Liver (tissue), 9 donors: ENCODE data around the gene DOK5. TPM values are rescaled to one million over a fixed set of nuclear protein-coding genes. Genes with fewer than 3 reads are reported as not detected.

ENCODE experiments used
- DNase-seq: peaks from one replicate; pipeline ENCODE4 v3.0.0-alpha.2; 2017; ENCODE audit warnings: low spot score
- H3K27ac ChIP-seq, 2 donors: one replicate each; pipeline ENCODE4 v1.7.0; 2013; ENCODE audit warnings: inconsistent platforms in 2 of 2, low read length in 2 of 2, control low read depth in 1 of 2, low read depth in 1 of 2, mild to moderate bottlenecking in 1 of 2
- H3K27me3 ChIP-seq, 4 donors: one replicate each; pipeline versions ENCODE4 v1.6.1 to v1.7.0; 2013; ENCODE audit warnings: low read length in 3 of 4, inconsistent platforms in 1 of 4, mild to moderate bottlenecking in 1 of 4, moderate library complexity in 1 of 4; ENCODE audit not compliant: control insufficient read depth in 4 of 4, insufficient read depth in 4 of 4
- H3K36me3 ChIP-seq, 4 donors: one replicate each; pipeline versions ENCODE4 v1.6.1 to v1.7.0; 2013; ENCODE audit warnings: low read length in 3 of 4, mild to moderate bottlenecking in 3 of 4, low read depth in 1 of 4, moderate library complexity in 1 of 4; ENCODE audit not compliant: control insufficient read depth in 4 of 4, insufficient read depth in 3 of 4
- H3K4me1 ChIP-seq, 4 donors: one replicate each; pipeline versions ENCODE4 v1.6.1 to v1.7.0; 2013; ENCODE audit warnings: low read length in 3 of 4, mild to moderate bottlenecking in 3 of 4, moderate library complexity in 1 of 4; ENCODE audit not compliant: control insufficient read depth in 4 of 4, insufficient read depth in 4 of 4
- H3K4me3 ChIP-seq, 3 donors: one replicate each; pipeline versions ENCODE4 v1.6.1 to v1.7.0; 2013; ENCODE audit warnings: low read length in 3 of 3, control low read depth in 1 of 3, low read depth in 1 of 3, mild to moderate bottlenecking in 1 of 3
- H3K9ac ChIP-seq, 2 donors: one replicate each; pipeline ENCODE4 v1.7.0; 2013; ENCODE audit warnings: low read length in 2 of 2, mild to moderate bottlenecking in 2 of 2, moderate library complexity in 2 of 2, control low read depth in 1 of 2, low read depth in 1 of 2
- H3K9me3 ChIP-seq, 4 donors: one replicate each; pipeline versions ENCODE4 v1.6.1 to v1.7.0; 2013; ENCODE audit warnings: low read length in 3 of 4; ENCODE audit not compliant: control insufficient read depth in 4 of 4
- EGR1 ChIP-seq, 2 donors: IDR thresholded peaks; 2 replicates each; pipeline ENCODE4 v1.6.1; 2016 to 2018; ENCODE audit warnings: antibody characterized with exemption in 2 of 2, low read depth in 2 of 2
- FOXA1 ChIP-seq: IDR thresholded peaks from 2 replicates; pipeline ENCODE4 v1.6.1; 2016; ENCODE audit warnings: antibody characterized with exemption
- FOXA2 ChIP-seq: IDR thresholded peaks from 2 replicates; pipeline ENCODE4 v1.6.1; 2016; ENCODE audit warnings: antibody characterized with exemption
- GABPA ChIP-seq, 2 donors: IDR thresholded peaks in 1 of 2; conservative IDR thresholded peaks in 1 of 2; 2 replicates each; pipeline ENCODE4 v1.6.1; 2016; ENCODE audit warnings: antibody characterized with exemption in 2 of 2, mild to moderate bottlenecking in 1 of 2, moderate library complexity in 1 of 2
- HNF4A ChIP-seq, 2 donors: conservative IDR thresholded peaks; 2 replicates each; pipeline ENCODE4 v1.6.1; 2016; ENCODE audit warnings: antibody characterized with exemption in 2 of 2, mild to moderate bottlenecking in 2 of 2
- HNF4G ChIP-seq: IDR thresholded peaks from 2 replicates; pipeline ENCODE4 v1.6.1; 2016; ENCODE audit warnings: antibody characterized with exemption
- JUND ChIP-seq, 2 donors: IDR thresholded peaks; 2 replicates each; pipeline ENCODE4 v1.6.1; 2016; ENCODE audit warnings: antibody characterized with exemption in 2 of 2
- MAX ChIP-seq: IDR thresholded peaks from 2 replicates; pipeline ENCODE4 v1.6.1; 2016; ENCODE audit warnings: antibody characterized with exemption
- NR2F2 ChIP-seq: IDR thresholded peaks from 2 replicates; pipeline ENCODE4 v1.6.1; 2016; ENCODE audit warnings: antibody characterized with exemption
- RAD21 ChIP-seq, 2 donors: IDR thresholded peaks; 2 replicates each; pipeline ENCODE4 v1.6.1; 2016; ENCODE audit warnings: antibody characterized with exemption in 2 of 2, mild to moderate bottlenecking in 2 of 2
- REST ChIP-seq: IDR thresholded peaks from 2 replicates; pipeline ENCODE4 v1.6.1; 2016; ENCODE audit warnings: antibody characterized with exemption, mild to moderate bottlenecking
- RXRA ChIP-seq, 2 donors: IDR thresholded peaks; 2 replicates each; pipeline ENCODE4 v1.6.1; 2017 to 2018; ENCODE audit warnings: antibody characterized with exemption in 2 of 2, mild to moderate bottlenecking in 1 of 2
- SP1 ChIP-seq: IDR thresholded peaks from 2 replicates; pipeline ENCODE4 v1.6.1; 2018; ENCODE audit warnings: antibody characterized with exemption, mild to moderate bottlenecking
- TAF1 ChIP-seq: conservative IDR thresholded peaks from 2 replicates; pipeline ENCODE4 v1.6.1; 2016; ENCODE audit warnings: antibody characterized with exemption, mild to moderate bottlenecking
- YY1 ChIP-seq: IDR thresholded peaks from 2 replicates; pipeline ENCODE4 v1.6.1; 2016; ENCODE audit warnings: antibody characterized with exemption, mild to moderate bottlenecking
- WGBS: extraction: QIAGEN DNeasy Blood & Tissue Kit; methylation state at CpG from one replicate; pipeline ENCODE4 v1.1.7; 2013; 5-methylcytosine and 5-hydroxymethylcytosine counted together
- polyA plus RNA-seq, 2 donors: library from polyadenylated mRNA; stranded (reverse) in 1 of 2; unstranded in 1 of 2; fragments of 200-250 nt in 1 of 2; fragments of >200 nt in 1 of 2; fragmentation: Nextera tagmentation in 1 of 2; extraction: Ambion mirVana in 1 of 2; gene quantifications; one replicate each; pipeline versions ENCODE4 v1.2.1 to v1.2.3, GENCODE V29; 2013 to 2015
- total RNA-seq, 2 donors: library from RNA; depleted of rRNA; stranded (reverse); fragments of >200 nt; gene quantifications; one replicate each; pipeline ENCODE4 v1.2.3, GENCODE V29; 2014
- TF ChIP-seq, protein P1 (sequence below): IDR thresholded peaks from 2 replicates; pipeline ENCODE4 v1.6.1; 2016; ENCODE audit warnings: antibody characterized with exemption
- TF ChIP-seq, protein P2 (sequence below): IDR thresholded peaks from 2 replicates; pipeline ENCODE4 v1.6.1; 2016; ENCODE audit warnings: antibody characterized with exemption
- TF ChIP-seq, protein P3 (sequence below): fragments of 150-350 bp; IDR thresholded peaks from 2 replicates; pipeline ENCODE4 v1.5.1; 2017; ENCODE audit warnings: improper control_type of control experiment, low read depth, low read length; ENCODE audit not compliant: missing input control
- donor health status: healthy.
- donor health status: healthy.
- donor health status: healthy.
- donor health status: healthy.
- donor health status: healthy.

The DOK5 gene
- total and polyA plus RNA-seq, 4 donors: 0.05 to 0.16 (median 0.09) TPM

DNA sequence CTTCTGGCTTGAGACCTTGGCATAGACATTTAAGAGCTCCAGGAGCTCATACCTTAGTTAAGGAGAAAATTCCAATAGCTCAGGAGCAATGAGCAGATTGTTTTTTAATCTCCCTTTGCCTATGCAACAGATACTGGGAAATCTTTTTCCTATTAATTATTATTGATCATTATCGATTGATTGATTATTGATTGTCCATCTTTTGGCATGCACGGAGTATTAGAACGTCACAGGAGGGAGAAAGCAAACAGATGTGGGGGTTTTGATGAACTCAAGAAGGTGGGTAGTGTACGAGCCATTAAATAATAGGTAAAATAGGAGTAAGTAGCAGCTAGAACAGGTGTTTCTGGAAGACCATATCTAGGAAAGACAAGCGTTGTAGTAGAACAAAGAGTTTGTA, 205.0 kb downstream of the DOK5 start:
- no peak overlapping the region for H3K4me3 ChIP-seq
- peaks cover 0 to 3% (median 0%) of the 10 kb centered on the region in 4 donors for H3K4me1 ChIP-seq
- WGBS: 32% methylated on average over 5 of the region's 5 CpGs
- peaks cover 0 to 2% (median 0%) of the 10 kb centered on the region in 4 donors for H3K36me3 ChIP-seq
- H3K9ac ChIP-seq: no peak overlapping the region
- no peaks in the 10 kb centered on the region for H3K9me3 ChIP-seq
- DNase-seq: no peak
- no peak overlapping the region for H3K27ac ChIP-seq
- no peak for TF ChIP-seq RAD21 (IDR thresholded peaks at IDR 0.05)
- TF ChIP-seq, protein P1, sequence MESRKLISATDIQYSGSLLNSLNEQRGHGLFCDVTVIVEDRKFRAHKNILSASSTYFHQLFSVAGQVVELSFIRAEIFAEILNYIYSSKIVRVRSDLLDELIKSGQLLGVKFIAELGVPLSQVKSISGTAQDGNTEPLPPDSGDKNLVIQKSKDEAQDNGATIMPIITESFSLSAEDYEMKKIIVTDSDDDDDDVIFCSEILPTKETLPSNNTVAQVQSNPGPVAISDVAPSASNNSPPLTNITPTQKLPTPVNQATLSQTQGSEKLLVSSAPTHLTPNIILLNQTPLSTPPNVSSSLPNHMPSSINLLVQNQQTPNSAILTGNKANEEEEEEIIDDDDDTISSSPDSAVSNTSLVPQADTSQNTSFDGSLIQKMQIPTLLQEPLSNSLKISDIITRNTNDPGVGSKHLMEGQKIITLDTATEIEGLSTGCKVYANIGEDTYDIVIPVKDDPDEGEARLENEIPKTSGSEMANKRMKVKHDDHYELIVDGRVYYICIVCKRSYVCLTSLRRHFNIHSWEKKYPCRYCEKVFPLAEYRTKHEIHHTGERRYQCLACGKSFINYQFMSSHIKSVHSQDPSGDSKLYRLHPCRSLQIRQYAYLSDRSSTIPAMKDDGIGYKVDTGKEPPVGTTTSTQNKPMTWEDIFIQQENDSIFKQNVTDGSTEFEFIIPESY: no peak
- TF ChIP-seq HNF4G: no peak
- no peak for TF ChIP-seq MAX
- TF ChIP-seq RXRA (IDR thresholded peaks at IDR 0.05): no peak
- TF ChIP-seq, protein P2, sequence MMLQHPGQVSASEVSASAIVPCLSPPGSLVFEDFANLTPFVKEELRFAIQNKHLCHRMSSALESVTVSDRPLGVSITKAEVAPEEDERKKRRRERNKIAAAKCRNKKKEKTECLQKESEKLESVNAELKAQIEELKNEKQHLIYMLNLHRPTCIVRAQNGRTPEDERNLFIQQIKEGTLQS: no peak
- TF ChIP-seq JUND (IDR thresholded peaks at IDR 0.05): no peak
- TF ChIP-seq EGR1 (IDR thresholded peaks at IDR 0.05; ENCODE audit: low read depth in 2 of 2): no peak
- TF ChIP-seq, protein P3, sequence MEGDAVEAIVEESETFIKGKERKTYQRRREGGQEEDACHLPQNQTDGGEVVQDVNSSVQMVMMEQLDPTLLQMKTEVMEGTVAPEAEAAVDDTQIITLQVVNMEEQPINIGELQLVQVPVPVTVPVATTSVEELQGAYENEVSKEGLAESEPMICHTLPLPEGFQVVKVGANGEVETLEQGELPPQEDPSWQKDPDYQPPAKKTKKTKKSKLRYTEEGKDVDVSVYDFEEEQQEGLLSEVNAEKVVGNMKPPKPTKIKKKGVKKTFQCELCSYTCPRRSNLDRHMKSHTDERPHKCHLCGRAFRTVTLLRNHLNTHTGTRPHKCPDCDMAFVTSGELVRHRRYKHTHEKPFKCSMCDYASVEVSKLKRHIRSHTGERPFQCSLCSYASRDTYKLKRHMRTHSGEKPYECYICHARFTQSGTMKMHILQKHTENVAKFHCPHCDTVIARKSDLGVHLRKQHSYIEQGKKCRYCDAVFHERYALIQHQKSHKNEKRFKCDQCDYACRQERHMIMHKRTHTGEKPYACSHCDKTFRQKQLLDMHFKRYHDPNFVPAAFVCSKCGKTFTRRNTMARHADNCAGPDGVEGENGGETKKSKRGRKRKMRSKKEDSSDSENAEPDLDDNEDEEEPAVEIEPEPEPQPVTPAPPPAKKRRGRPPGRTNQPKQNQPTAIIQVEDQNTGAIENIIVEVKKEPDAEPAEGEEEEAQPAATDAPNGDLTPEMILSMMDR: no peak
- no peak for TF ChIP-seq FOXA1
- no peak for TF ChIP-seq SP1
- no peak for TF ChIP-seq REST
- no peak for TF ChIP-seq GABPA (IDR thresholded peaks at IDR 0.05 in 1 of 2, conservative IDR thresholded peaks at IDR 0.05 in 1 of 2)
- TF ChIP-seq FOXA2: no peak
- TF ChIP-seq TAF1: no peak
- TF ChIP-seq NR2F2: no peak
- TF ChIP-seq YY1: no peak
- TF ChIP-seq HNF4A (conservative IDR thresholded peaks at IDR 0.05): no peak
- peaks cover 0 to 11% (median 0%) of the 10 kb centered on the region in 4 donors for H3K27me3 ChIP-seq
